Suprapubic skin (tissue), 4 donors: ENCODE results near the gene SOX21. TPM values are rescaled to one million over a fixed set of nuclear protein-coding genes. Genes with fewer than 3 reads are reported as not detected.
"Not testable (repeated sequence)": the region's sequence is repeated elsewhere in the genome, so short reads cannot be mapped to it uniquely, and the experiment has no call there.

Source experiments
- DNase-seq, 2 donors: peaks; one replicate each; pipeline ENCODE4 v3.0.0-alpha.2; 2019; ENCODE audit warnings: low spot score in 2 of 2
- H3K27ac ChIP-seq: fragments of 200-600 bp; sonication (generic); one replicate; pipeline ENCODE4 v1.5.1; 2019
- H3K27me3 ChIP-seq: fragments of 200-600 bp; sonication (generic); one replicate; pipeline ENCODE4 v1.5.1; 2019
- H3K36me3 ChIP-seq: fragments of 200-600 bp; sonication (generic); one replicate; pipeline ENCODE4 v1.5.1; 2019
- H3K4me1 ChIP-seq: fragments of 200-600 bp; sonication (generic); one replicate; pipeline ENCODE4 v1.5.1; 2019
- H3K4me3 ChIP-seq: fragments of 200-600 bp; sonication (generic); one replicate; pipeline ENCODE4 v1.5.1; 2019; ENCODE audit warnings: mild to moderate bottlenecking
- H3K9me3 ChIP-seq: fragments of 200-600 bp; sonication (generic); one replicate; pipeline ENCODE4 v1.5.1; 2019
- CTCF ChIP-seq, 2 donors: fragments of 200-600 bp in 1 of 2; fragments of 450-650 bp in 1 of 2; sonication (generic) in 1 of 2; IDR thresholded peaks; one replicate each; pipeline ENCODE4 v1.5.1; 2016 to 2019; ENCODE audit warnings: antibody characterized with exemption in 2 of 2, mild to moderate bottlenecking in 1 of 2, moderate library complexity in 1 of 2
- EP300 ChIP-seq: sonication (generic); formaldehyde crosslinking; IDR thresholded peaks from one replicate; pipeline ENCODE4 v1.6.1; 2017; ENCODE audit warnings: antibody characterized with exemption
- POLR2A ChIP-seq, 2 donors: fragments of 450-650 bp; IDR thresholded peaks; one replicate each; pipeline ENCODE4 v1.6.1; 2017; ENCODE audit warnings: antibody characterized with exemption in 2 of 2, mild to moderate bottlenecking in 2 of 2, moderate library complexity in 2 of 2
- POLR2AphosphoS5 ChIP-seq, 3 donors: sonication (generic); formaldehyde crosslinking; IDR thresholded peaks; one replicate each; pipeline ENCODE4 v1.6.1; 2017; ENCODE audit warnings: antibody characterized with exemption in 3 of 3
- WGBS: methylation state at CpG from one replicate; pipeline ENCODE4 v1.1.5; 2018; 5-methylcytosine and 5-hydroxymethylcytosine counted together
- total RNA-seq, 4 donors: library from RNA; depleted of rRNA; stranded (reverse); fragments of >200 nt; gene quantifications; one replicate each; pipeline ENCODE4 v1.1.0, GENCODE V29; 2016

The SOX21 gene
- total RNA-seq, 4 donors from 2014 or later = 9.8 to 25.1 (median 17.3) TPM

DNA sequence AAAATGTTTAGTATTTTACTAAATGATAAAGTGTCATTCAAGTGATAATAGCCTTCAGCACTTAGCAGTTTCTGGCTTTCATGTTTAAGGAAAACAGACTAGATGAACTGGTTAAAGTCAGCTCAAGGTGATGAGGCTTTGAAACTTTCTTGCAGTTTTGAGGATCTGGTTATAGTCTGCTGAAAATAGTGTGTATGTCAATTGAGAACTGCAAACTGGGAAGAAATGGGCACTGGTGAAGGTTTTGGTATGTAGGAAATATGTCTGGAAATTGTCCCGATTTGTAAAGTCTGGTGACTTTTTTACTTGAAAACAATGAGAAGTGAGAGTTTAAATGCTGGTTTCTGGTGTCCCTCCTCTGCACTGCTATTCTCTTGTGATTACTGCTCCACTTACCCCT is 36.8 kb upstream of the SOX21 start:
- Histone ChIP-seq H3K27ac (no peak overlapping the region), H3K36me3 (no peaks in the 10 kb centered on the region), H3K9me3 (no peaks in the 10 kb centered on the region), H3K4me1 (no peaks in the 10 kb centered on the region), H3K27me3 (no peaks in the 10 kb centered on the region), H3K4me3 (no peak overlapping the region)
- TF ChIP-seq CTCF (IDR thresholded peaks at IDR 0.05) (no peak), EP300 (no peak), POLR2A (IDR thresholded peaks at IDR 0.05) (no peak)
- 82% methylated on average over 1 of the region's 1 CpG for WGBS
- no peak for DNase-seq

DNA sequence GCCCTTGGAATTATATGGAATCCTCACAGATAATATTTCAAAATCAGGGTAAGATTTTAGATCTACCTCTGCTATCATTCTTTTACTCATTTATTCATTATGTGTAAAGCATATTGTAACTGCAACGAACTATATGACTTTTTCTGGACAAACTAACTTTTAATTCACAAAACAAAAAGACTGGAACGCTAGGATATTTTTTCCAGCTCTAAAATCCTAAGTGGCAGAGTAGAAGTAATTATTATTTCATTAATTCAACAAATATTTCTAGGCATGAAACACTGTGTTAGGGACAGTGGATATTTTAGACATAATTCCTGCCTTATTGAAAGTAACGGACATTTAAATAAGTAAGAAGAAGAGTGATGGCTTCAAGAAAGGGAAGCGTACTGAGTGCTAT is 26.9 kb upstream of the SOX21 start:
- DNase-seq = no peak
- Histone ChIP-seq H3K4me3 (no peak overlapping the region), H3K4me1 (no peaks in the 10 kb centered on the region), H3K36me3 (no peaks in the 10 kb centered on the region), H3K27me3 (peaks cover 3% of the 10 kb centered on the region), H3K9me3 (no peaks in the 10 kb centered on the region), H3K27ac (no peak overlapping the region)
- WGBS = 93% methylated on average over 4 of the region's 4 CpGs
- TF ChIP-seq POLR2AphosphoS5 (IDR thresholded peaks at IDR 0.05) = no peak
- TF ChIP-seq POLR2A (IDR thresholded peaks at IDR 0.05) = no peak
- TF ChIP-seq CTCF (IDR thresholded peaks at IDR 0.05) = no peak
- TF ChIP-seq EP300 = no peak

DNA sequence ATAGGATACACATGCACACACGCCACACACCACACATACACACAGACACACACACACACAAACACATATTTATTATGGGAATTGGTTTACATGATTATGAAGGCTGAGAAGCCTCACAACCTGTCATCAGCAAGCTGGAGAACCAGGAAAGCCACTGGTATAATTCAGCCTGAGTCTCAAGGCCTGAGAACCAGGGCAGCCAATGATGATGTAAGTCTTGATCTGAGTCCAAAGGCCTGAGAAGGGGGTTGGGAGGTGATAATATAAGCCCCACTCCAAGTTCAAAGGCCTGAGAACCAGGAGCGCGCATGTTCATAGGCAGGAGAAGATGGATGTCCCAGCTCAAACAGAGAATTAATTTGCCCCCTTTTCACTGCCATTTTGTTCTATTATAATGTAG is 18.7 kb upstream of the SOX21 start:
- Histone ChIP-seq H3K36me3 (no peaks in the 10 kb centered on the region), H3K27me3 (no peaks in the 10 kb centered on the region), H3K4me3 (no peak overlapping the region), H3K27ac (no peak overlapping the region), H3K4me1 (no peaks in the 10 kb centered on the region), H3K9me3 (peaks cover 8% of the 10 kb centered on the region)
- WGBS = 98% methylated on average over 3 of the region's 3 CpGs
- TF ChIP-seq CTCF (IDR thresholded peaks at IDR 0.05) (no peak), POLR2AphosphoS5 (IDR thresholded peaks at IDR 0.05) (no peak), POLR2A (IDR thresholded peaks at IDR 0.05) (no peak), EP300 (no peak)
- DNase-seq = no peak

- 95% methylated on average over 1 of the region's 1 CpG for WGBS
- not testable (repeated sequence) for H3K9me3 ChIP-seq, H3K4me3 ChIP-seq, H3K27ac ChIP-seq, H3K4me1 ChIP-seq, DNase-seq, H3K36me3 ChIP-seq, H3K27me3 ChIP-seq
These were observed 17.6 kb upstream of the SOX21 start for GRCh38 chr13:94729941-94730340.

DNA sequence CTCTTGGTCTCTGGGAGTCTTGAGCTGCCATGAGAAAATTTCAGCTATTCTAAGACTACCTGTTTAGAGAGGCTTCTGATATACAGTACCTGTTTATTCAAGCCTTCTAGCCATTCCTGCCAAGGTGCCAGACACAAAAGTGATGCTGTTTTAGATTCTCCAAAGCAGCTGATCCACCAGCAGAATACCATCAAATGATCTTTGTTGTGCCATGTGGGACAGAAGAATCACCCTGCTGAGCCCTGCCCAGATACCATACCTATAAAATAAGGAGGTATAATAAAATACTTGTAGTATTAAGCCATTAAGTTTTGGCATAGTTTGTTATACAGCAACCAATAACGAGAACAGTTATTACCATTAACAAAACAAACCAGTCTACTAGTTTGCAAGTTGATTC is 14.1 kb upstream of the SOX21 start:
- WGBS = 57% methylated on average over 1 of the region's 1 CpG
- Histone ChIP-seq H3K9me3 (peaks cover 8% of the 10 kb centered on the region), H3K27me3 (peaks cover 5% of the 10 kb centered on the region), H3K27ac (no peak overlapping the region), H3K4me1 (no peaks in the 10 kb centered on the region), H3K36me3 (no peaks in the 10 kb centered on the region), H3K4me3 (no peak overlapping the region)
- TF ChIP-seq EP300 (no peak), POLR2A (IDR thresholded peaks at IDR 0.05) (no peak), CTCF (IDR thresholded peaks at IDR 0.05) (no peak), POLR2AphosphoS5 (IDR thresholded peaks at IDR 0.05) (no peak)
- DNase-seq = no peak

DNA sequence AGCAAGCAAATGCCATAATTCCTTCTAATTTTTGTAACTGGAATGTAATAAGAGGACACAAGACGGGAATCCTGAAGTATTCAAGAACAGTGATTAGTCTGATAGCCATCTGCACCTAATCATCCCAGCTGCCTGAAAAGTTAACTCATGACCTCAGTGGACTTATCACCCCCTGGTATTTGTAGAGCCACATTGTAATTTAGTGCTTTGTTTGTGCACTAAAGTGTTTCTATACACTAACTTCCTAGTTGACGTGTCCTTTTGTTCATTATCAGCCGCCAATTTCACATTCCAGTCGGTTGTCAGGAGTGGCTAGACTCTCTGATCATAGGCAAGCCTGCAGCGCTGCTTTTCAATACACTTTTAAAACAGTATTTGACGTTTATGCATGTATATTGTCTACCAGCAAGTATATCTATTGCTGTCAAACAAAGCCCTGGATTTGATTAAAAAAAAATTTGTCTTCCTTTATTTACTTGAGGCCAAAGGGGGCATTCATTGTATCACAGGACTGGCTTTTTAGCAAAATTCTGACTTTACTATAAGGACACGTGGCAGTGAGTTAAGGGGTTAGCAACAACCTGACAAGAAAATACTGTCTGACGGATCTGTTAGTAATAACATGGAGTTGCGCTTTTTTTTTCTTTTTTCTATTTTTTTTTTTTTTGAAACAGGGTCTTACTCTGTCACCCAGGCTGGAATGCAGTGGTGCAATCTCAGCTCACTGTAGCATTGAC is 10.4 kb upstream of the SOX21 start:
- peaks cover 5% of the 10 kb centered on the region for H3K9me3 ChIP-seq
- peaks cover 5% of the 10 kb centered on the region for H3K27me3 ChIP-seq
- no peaks in the 10 kb centered on the region for H3K36me3 ChIP-seq
- H3K4me3 ChIP-seq = no peak overlapping the region
- H3K4me1 ChIP-seq = no peaks in the 10 kb centered on the region
- no peak overlapping the region for H3K27ac ChIP-seq
- WGBS = 55% methylated on average over 9 of the region's 9 CpGs
- TF ChIP-seq CTCF (IDR thresholded peaks at IDR 0.05) (no peak), EP300 (no peak), POLR2AphosphoS5 (IDR thresholded peaks at IDR 0.05) (no peak), POLR2A (IDR thresholded peaks at IDR 0.05) (no peak)
- DNase-seq = no peak

- not testable (repeated sequence) for H3K9me3 ChIP-seq, DNase-seq, H3K27ac ChIP-seq, H3K36me3 ChIP-seq, H3K4me1 ChIP-seq, H3K4me3 ChIP-seq
- H3K27me3 ChIP-seq = peaks cover 23% of the 10 kb centered on the region
- 100% methylated on average over 1 of the region's 1 CpG for WGBS
These were observed 6.4 kb upstream of the SOX21 start for GRCh38 chr13:94718697-94719096.
